ENCODE measurements around the gene NFATC3.

The NFATC3 gene

GRCh38 chr16:68265078-68265920, 180.1 kb downstream of the NFATC3 start:
- no peak for TF ChIP-seq CTCF (IDR thresholded peaks at IDR 0.05; ENCODE audit: low read depth, low read length)
- DNase-seq (ENCODE audit: extremely low read depth, low read depth): no peak

GRCh38 chr16:68267612-68268405, 182.6 kb downstream of the NFATC3 start:
- no peak for TF ChIP-seq CTCF (IDR thresholded peaks at IDR 0.05; ENCODE audit: low read depth, low read length)
- no peak for DNase-seq (ENCODE audit: extremely low read depth, low read depth)

GRCh38 chr16:68269793-68270192, 184.6 kb downstream of the NFATC3 start:
- no peak for DNase-seq (ENCODE audit: extremely low read depth, low read depth)
- TF ChIP-seq CTCF (IDR thresholded peaks at IDR 0.05; ENCODE audit: low read depth, low read length): no peak

- no peak for DNase-seq (ENCODE audit: extremely low read depth, low read depth)
- TF ChIP-seq CTCF (IDR thresholded peaks at IDR 0.05; ENCODE audit: low read depth, low read length): no peak
Observed at GRCh38 chr16:68270353-68270752, 185.2 kb downstream of the NFATC3 start.

GRCh38 chr16:68272507-68273209, 187.5 kb downstream of the NFATC3 start:
- no peak for DNase-seq (ENCODE audit: extremely low read depth, low read depth)
- no peak for TF ChIP-seq CTCF (IDR thresholded peaks at IDR 0.05; ENCODE audit: low read depth, low read length)

GRCh38 chr16:68273459-68273858, 188.3 kb downstream of the NFATC3 start:
- DNase-seq (ENCODE audit: extremely low read depth, low read depth): no peak
- no peak for TF ChIP-seq CTCF (IDR thresholded peaks at IDR 0.05; ENCODE audit: low read depth, low read length)

Measured in AG09319 (cell line).